Measurements from ENCODE around the gene RPS6KA2.
A peak's percentile ranks its signal among the peaks of the same experiment; 100 is the strongest.
"Not testable (repeated sequence)": the region's sequence is repeated elsewhere in the genome, so short reads cannot be mapped to it uniquely, and the experiment has no call there.

The RPS6KA2 gene

GRCh38 chr6:166635013-166635970 lies 8.2 kb upstream of the RPS6KA2 start:
- no peak for DNase-seq (ENCODE audit: low read depth)

- DNase-seq (ENCODE audit: low read depth) = not testable (repeated sequence)
These were observed 7.5 kb upstream of the RPS6KA2 start for GRCh38 chr6:166634581-166634980.

GRCh38 chr6:166633732-166634535 lies 6.9 kb upstream of the RPS6KA2 start:
- DNase-seq (ENCODE audit: low read depth) = no peak

GRCh38 chr6:166632731-166633130 lies 5.7 kb upstream of the RPS6KA2 start:
- no peak for DNase-seq (ENCODE audit: low read depth)

- no peak for DNase-seq (ENCODE audit: low read depth)
These were observed 3.4 kb upstream of the RPS6KA2 start for GRCh38 chr6:166630462-166630861.

- no peak for DNase-seq (ENCODE audit: low read depth)
These were observed 2.6 kb upstream of the RPS6KA2 start for GRCh38 chr6:166629628-166630027.

- DNase-seq (ENCODE audit: low read depth) = no peak
These were observed 1.1 kb upstream of the RPS6KA2 start for GRCh38 chr6:166627875-166628801.

GRCh38 chr6:166626177-166627032 lies 646 bp downstream of the RPS6KA2 start:
- no peak for DNase-seq (ENCODE audit: low read depth)

- no peak for DNase-seq (ENCODE audit: low read depth)
These were observed 1.7 kb downstream of the RPS6KA2 start for GRCh38 chr6:166625356-166625755.

GRCh38 chr6:166624275-166624674 lies 2.8 kb downstream of the RPS6KA2 start:
- DNase-seq (ENCODE audit: low read depth) = no peak

- no peak for DNase-seq (ENCODE audit: low read depth)
These were observed 3.7 kb downstream of the RPS6KA2 start for GRCh38 chr6:166623318-166623717.

GRCh38 chr6:166621114-166621540 lies 5.9 kb downstream of the RPS6KA2 start:
- no peak for DNase-seq (ENCODE audit: low read depth)

GRCh38 chr6:166620478-166621113 lies 6.5 kb downstream of the RPS6KA2 start:
- no peak for DNase-seq (ENCODE audit: low read depth)

GRCh38 chr6:166619912-166620311 lies 7.1 kb downstream of the RPS6KA2 start:
- DNase-seq (ENCODE audit: low read depth) = peak; percentile 77

GRCh38 chr6:166618866-166619761 lies 7.9 kb downstream of the RPS6KA2 start:
- no peak for DNase-seq (ENCODE audit: low read depth)

- DNase-seq (ENCODE audit: low read depth) = no peak
These were observed 8.8 kb downstream of the RPS6KA2 start for GRCh38 chr6:166618251-166618650.

GRCh38 chr6:166617359-166617758 lies 9.7 kb downstream of the RPS6KA2 start:
- DNase-seq (ENCODE audit: low read depth) = no peak

GRCh38 chr6:166616261-166617238 lies 10.5 kb downstream of the RPS6KA2 start:
- DNase-seq (ENCODE audit: low read depth) = no peak
